Loucy (cell line): Measurements from ENCODE around the gene GTF3C4.

Experiments
- H2AFZ ChIP-seq: fragments of 200-600 bp; sonication (generic); 2 replicates; pipeline ENCODE4 v1.6.0; 2016; ENCODE audit warnings: antibody characterized with exemption, mild to moderate bottlenecking, low read length, moderate library complexity
- H3F3A ChIP-seq: fragments of 200-600 bp; 2 replicates; pipeline ENCODE4 v1.6.0; 2016; ENCODE audit warnings: antibody characterized with exemption, low read depth, mild to moderate bottlenecking
- H3K27me3 ChIP-seq: fragments of 200-600 bp; sonication (generic); 2 replicates; pipeline ENCODE4 v1.6.1; 2014; ENCODE audit warnings: low read length, mild to moderate bottlenecking; ENCODE audit not compliant: insufficient read depth, poor library complexity, severe bottlenecking
- H3K36me3 ChIP-seq: fragments of 200-600 bp; sonication (generic); 2 replicates; pipeline ENCODE4 v1.6.1; 2016; ENCODE audit warnings: low read length; ENCODE audit not compliant: insufficient read depth
- H3K4me1 ChIP-seq: fragments of 200-600 bp; sonication (generic); 2 replicates; pipeline ENCODE4 v1.5.1; 2014; ENCODE audit warnings: low read length, mild to moderate bottlenecking; ENCODE audit not compliant: insufficient read depth, poor library complexity, severe bottlenecking
- H3K4me2 ChIP-seq: fragments of 200-600 bp; sonication (generic); 2 replicates; pipeline ENCODE4 v1.6.0; 2014; ENCODE audit warnings: antibody characterized with exemption, low read length, low read depth, mild to moderate bottlenecking; ENCODE audit not compliant: poor library complexity, severe bottlenecking
- H3K4me3 ChIP-seq: fragments of 200-600 bp; sonication (generic); 2 replicates; pipeline ENCODE4 v1.5.1; 2014; ENCODE audit warnings: low read length, mild to moderate bottlenecking, mixed read lengths; ENCODE audit not compliant: poor library complexity, severe bottlenecking
- H3K79me2 ChIP-seq: fragments of 200-600 bp; sonication (generic); 2 replicates; pipeline ENCODE4 v1.6.1; 2014; ENCODE audit warnings: low read length; ENCODE audit not compliant: insufficient read depth
- H3K9ac ChIP-seq: fragments of 200-600 bp; sonication (generic); 2 replicates; pipeline ENCODE4 v1.6.0; 2014; ENCODE audit warnings: mild to moderate bottlenecking, low read depth, low read length, moderate library complexity; ENCODE audit not compliant: poor library complexity, severe bottlenecking
- H3K9me2 ChIP-seq: fragments of 200-600 bp; sonication (generic); replicated peaks from 2 replicates; pipeline ENCODE4 v1.6.1; 2016; ENCODE audit warnings: low read depth, low read length, mixed read lengths
- H3K9me3 ChIP-seq: fragments of 200-600 bp; sonication (generic); 2 replicates; pipeline ENCODE4 v1.6.1; 2014; ENCODE audit warnings: mild to moderate bottlenecking, antibody characterized with exemption, low read length, low read depth; ENCODE audit not compliant: insufficient read depth
- H4K20me1 ChIP-seq: fragments of 200-600 bp; sonication (generic); 2 replicates; pipeline ENCODE4 v1.6.0; 2014; ENCODE audit warnings: antibody characterized with exemption, low read length, mild to moderate bottlenecking; ENCODE audit not compliant: insufficient read depth, poor library complexity, severe bottlenecking
- EZH2phosphoT487 ChIP-seq: fragments of 200-600 bp; IDR thresholded peaks from 2 replicates; pipeline ENCODE4 v1.6.1; 2018; ENCODE audit warnings: antibody characterized with exemption, mild to moderate bottlenecking, moderate library complexity, borderline replicate concordance
- TF ChIP-seq, protein P1 (sequence below): fragments of 200-600 bp; sonication (generic); conservative IDR thresholded peaks from 2 replicates; pipeline ENCODE4 v1.5.1; 2014; ENCODE audit warnings: mild to moderate bottlenecking, antibody characterized with exemption, low read length

Gene GTF3C4

GRCh38 chr9:132627106-132627505 is 43.2 kb upstream of the GTF3C4 start:
- H3K36me3 ChIP-seq = peaks cover 46% of the 10 kb centered on the region

DNA sequence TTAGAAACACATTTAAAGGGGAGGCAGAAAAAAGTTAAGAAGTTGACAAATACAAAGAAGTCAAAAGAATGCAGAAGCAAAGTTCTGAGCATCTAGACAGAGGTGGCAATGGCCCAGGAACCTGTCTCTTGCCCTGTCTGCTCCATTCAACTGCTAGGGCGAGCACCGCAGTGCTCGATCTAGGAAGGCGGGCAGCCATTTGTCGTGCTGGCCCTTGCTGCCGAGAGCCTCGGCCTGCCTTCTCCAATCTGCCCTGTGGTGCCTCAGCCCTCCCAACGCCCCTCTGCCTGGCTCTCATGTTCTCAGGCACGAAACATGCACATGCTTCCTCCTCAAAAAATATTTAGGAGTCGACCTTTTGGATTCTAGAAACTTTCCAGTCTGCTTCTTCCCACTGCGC is 42.7 kb upstream of the GTF3C4 start:
- no peak overlapping the region for H2AFZ ChIP-seq
- TF ChIP-seq, protein P1, sequence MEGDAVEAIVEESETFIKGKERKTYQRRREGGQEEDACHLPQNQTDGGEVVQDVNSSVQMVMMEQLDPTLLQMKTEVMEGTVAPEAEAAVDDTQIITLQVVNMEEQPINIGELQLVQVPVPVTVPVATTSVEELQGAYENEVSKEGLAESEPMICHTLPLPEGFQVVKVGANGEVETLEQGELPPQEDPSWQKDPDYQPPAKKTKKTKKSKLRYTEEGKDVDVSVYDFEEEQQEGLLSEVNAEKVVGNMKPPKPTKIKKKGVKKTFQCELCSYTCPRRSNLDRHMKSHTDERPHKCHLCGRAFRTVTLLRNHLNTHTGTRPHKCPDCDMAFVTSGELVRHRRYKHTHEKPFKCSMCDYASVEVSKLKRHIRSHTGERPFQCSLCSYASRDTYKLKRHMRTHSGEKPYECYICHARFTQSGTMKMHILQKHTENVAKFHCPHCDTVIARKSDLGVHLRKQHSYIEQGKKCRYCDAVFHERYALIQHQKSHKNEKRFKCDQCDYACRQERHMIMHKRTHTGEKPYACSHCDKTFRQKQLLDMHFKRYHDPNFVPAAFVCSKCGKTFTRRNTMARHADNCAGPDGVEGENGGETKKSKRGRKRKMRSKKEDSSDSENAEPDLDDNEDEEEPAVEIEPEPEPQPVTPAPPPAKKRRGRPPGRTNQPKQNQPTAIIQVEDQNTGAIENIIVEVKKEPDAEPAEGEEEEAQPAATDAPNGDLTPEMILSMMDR = no peak
- TF ChIP-seq EZH2phosphoT487 = no peak
- H3K27me3 ChIP-seq = no peaks in the 10 kb centered on the region
- no peak overlapping the region for H3K9ac ChIP-seq
- H3K36me3 ChIP-seq = peaks cover 46% of the 10 kb centered on the region
- no peaks in the 10 kb centered on the region for H3K9me3 ChIP-seq
- H3K4me2 ChIP-seq = no peak overlapping the region
- no peaks in the 10 kb centered on the region for H3K9me2 ChIP-seq
- H3K4me3 ChIP-seq = no peak overlapping the region
- no peaks in the 10 kb centered on the region for H4K20me1 ChIP-seq
- H3F3A ChIP-seq = no peaks in the 10 kb centered on the region
- no peaks in the 10 kb centered on the region for H3K4me1 ChIP-seq
- H3K79me2 ChIP-seq = no peaks in the 10 kb centered on the region

More at GRCh38 chr9:132627106-132627505, 43.2 kb upstream of the GTF3C4 start:
- Histone ChIP-seq H3K27me3 (no peaks in the 10 kb centered on the region), H3K4me1 (no peaks in the 10 kb centered on the region), H3K9ac (no peak overlapping the region), H3K4me2 (no peak overlapping the region), H4K20me1 (no peaks in the 10 kb centered on the region), H3K9me3 (no peaks in the 10 kb centered on the region), H2AFZ (no peak overlapping the region), H3K9me2 (no peaks in the 10 kb centered on the region), H3K4me3 (no peak overlapping the region), H3F3A (no peaks in the 10 kb centered on the region), H3K79me2 (no peaks in the 10 kb centered on the region)
- no peak for TF ChIP-seq EZH2phosphoT487
- TF ChIP-seq, protein P1 = no peak

DNA sequence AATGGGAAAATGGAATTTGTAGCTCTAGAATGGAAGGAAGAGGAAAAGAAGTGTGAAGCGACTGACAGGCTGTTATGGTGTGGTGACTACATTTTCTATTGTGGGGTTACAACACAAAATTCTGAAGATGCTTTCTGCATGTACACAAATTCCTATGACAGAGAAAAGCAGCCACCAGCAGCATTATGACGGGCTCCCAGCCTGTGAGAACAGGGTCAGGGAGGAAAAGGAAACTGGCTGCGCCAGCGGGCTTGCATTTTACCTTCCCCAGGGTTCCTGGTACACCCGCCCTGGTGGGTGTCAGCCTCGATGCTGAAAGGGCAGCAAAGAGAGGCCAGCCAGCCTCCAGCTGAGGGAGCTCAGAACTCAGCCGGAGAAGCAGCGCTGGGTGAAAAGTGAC is 41.5 kb upstream of the GTF3C4 start:
- peaks cover 46% of the 10 kb centered on the region for H3K36me3 ChIP-seq
- no peak overlapping the region for H3K4me2 ChIP-seq
- TF ChIP-seq, protein P1 = no peak
- no peak for TF ChIP-seq EZH2phosphoT487
- H4K20me1 ChIP-seq = no peaks in the 10 kb centered on the region
- H3K9me2 ChIP-seq = no peaks in the 10 kb centered on the region
- H3K4me3 ChIP-seq = no peak overlapping the region
- H3K79me2 ChIP-seq = no peaks in the 10 kb centered on the region
- no peak overlapping the region for H2AFZ ChIP-seq
- H3F3A ChIP-seq = no peaks in the 10 kb centered on the region
- H3K9ac ChIP-seq = no peak overlapping the region
- no peaks in the 10 kb centered on the region for H3K4me1 ChIP-seq
- H3K9me3 ChIP-seq = no peaks in the 10 kb centered on the region
- H3K27me3 ChIP-seq = no peaks in the 10 kb centered on the region
